ENCODE measurements around the gene S100A11. TPM values are rescaled to one million over a fixed set of nuclear protein-coding genes. Genes with fewer than 3 reads are reported as not detected.

S100A11 gene
- total RNA-seq = 19.8 and 28.3 TPM in 2 replicates

GRCh38 chr1:152036267-152037216 is at the start of gene S100A11:
Gene S100A11, minus strand, starts transcription at chr1:152037004. Its CDS starts 89 bp downstream, at chr1:152036915.

GRCh38 chr1:151993734-151994496 is 42.9 kb downstream of the S100A11 start, which contains the start of gene S100A10:
Gene S100A10, minus strand, starts transcription at chr1:151993859. Its CDS starts 7,629 bp downstream, at chr1:151986230.

Other genes starting within 250 kb of the S100A11 start
- 9.1 and 14.0 TPM in 2 replicates for gene TDRKH, start 246.5 kb downstream of the S100A11 start, total RNA-seq
- gene LINGO4, start 231.6 kb downstream of the S100A11 start, total RNA-seq = not detected in 2 replicates
- gene RORC, start 205.2 kb downstream of the S100A11 start, total RNA-seq = not detected in 2 replicates
- gene C2CD4D, start 197.2 kb downstream of the S100A11 start, total RNA-seq = not detected in 2 replicates
- gene THEM5, start 183.3 kb downstream of the S100A11 start, total RNA-seq = not detected in 2 replicates
- 14.0 and 15.7 TPM in 2 replicates for gene THEM4, start 127.5 kb downstream of the S100A11 start, total RNA-seq
- gene S100A10, start 43.1 kb downstream of the S100A11 start, total RNA-seq = 109 and 122 TPM in 2 replicates
- gene TCHHL1, start 52.1 kb upstream of the S100A11 start, total RNA-seq = not detected in 2 replicates
- gene TCHH, start 78.4 kb upstream of the S100A11 start, total RNA-seq = not detected in 2 replicates
- gene RPTN, start 122.2 kb upstream of the S100A11 start, total RNA-seq = not detected in 2 replicates
- not detected in 2 replicates for gene HRNR, start 187.2 kb upstream of the S100A11 start, total RNA-seq